HG02678 (cell line): Measurements from ENCODE around the gene EPB41L1.
"Not testable (repeated sequence)": the region's sequence is repeated elsewhere in the genome, so short reads cannot be mapped to it uniquely, and the experiment has no call there.

Source experiments
- ATAC-seq: cut with Tn5 transposase; IDR thresholded peaks from one replicate; pipeline ENCODE4 v1.9.1; 2021; ENCODE audit warnings: mild to moderate bottlenecking, moderate library complexity; ENCODE audit not compliant: unreplicated experiment

Gene EPB41L1

GRCh38 chr20:36125097-36125496, 29.4 kb upstream of the EPB41L1 start:
- no peak for ATAC-seq

- no peak for ATAC-seq
Measured at GRCh38 chr20:36126836-36127527, 27.6 kb upstream of the EPB41L1 start.

GRCh38 chr20:36128463-36129159, 25.9 kb upstream of the EPB41L1 start:
- ATAC-seq = no peak

GRCh38 chr20:36129160-36129543, 25.4 kb upstream of the EPB41L1 start:
- ATAC-seq = no peak

GRCh38 chr20:36130390-36130789, 24.1 kb upstream of the EPB41L1 start:
- no peak for ATAC-seq

GRCh38 chr20:36132802-36133211, 21.7 kb upstream of the EPB41L1 start:
- no peak for ATAC-seq

GRCh38 chr20:36133821-36134220, 20.7 kb upstream of the EPB41L1 start:
- ATAC-seq = no peak

- ATAC-seq = no peak
Measured at GRCh38 chr20:36135159-36135558, 19.4 kb upstream of the EPB41L1 start.

- ATAC-seq = no peak
Measured at GRCh38 chr20:36135821-36136220, 18.7 kb upstream of the EPB41L1 start.

- ATAC-seq = not testable (repeated sequence)
Measured at GRCh38 chr20:36137313-36137712, 17.2 kb upstream of the EPB41L1 start.

GRCh38 chr20:36141310-36141709, 13.2 kb upstream of the EPB41L1 start:
- ATAC-seq = no peak

GRCh38 chr20:36144336-36144735, 10.2 kb upstream of the EPB41L1 start:
- ATAC-seq = no peak

GRCh38 chr20:36145877-36146707, 8.4 kb upstream of the EPB41L1 start:
- no peak for ATAC-seq

GRCh38 chr20:36147690-36148089, 6.8 kb upstream of the EPB41L1 start:
- no peak for ATAC-seq

- ATAC-seq = no peak
Measured at GRCh38 chr20:36148439-36148838, 6.1 kb upstream of the EPB41L1 start.

GRCh38 chr20:36149012-36149411, 5.5 kb upstream of the EPB41L1 start:
- no peak for ATAC-seq

- no peak for ATAC-seq
Measured at GRCh38 chr20:36149469-36149868, 5.1 kb upstream of the EPB41L1 start.

GRCh38 chr20:36150489-36150846, 4.1 kb upstream of the EPB41L1 start:
- no peak for ATAC-seq

GRCh38 chr20:36150847-36151539, 3.5 kb upstream of the EPB41L1 start:
- ATAC-seq = no peak

GRCh38 chr20:36152261-36152660, 2.3 kb upstream of the EPB41L1 start:
- no peak for ATAC-seq

- no peak for ATAC-seq
Measured at GRCh38 chr20:36153204-36153603, 1.3 kb upstream of the EPB41L1 start.
